GM12875 (cell line): ENCODE data around the gene TMOD1.

ENCODE experiments used
- H3K4me3 ChIP-seq: one replicate; pipeline ENCODE4 v1.5.1; 2011; ENCODE audit warnings: low read depth, low read length, control low read depth
- CTCF ChIP-seq: IDR thresholded peaks from 2 replicates; pipeline ENCODE4 v1.5.1; 2011; ENCODE audit warnings: low read depth, mild to moderate bottlenecking, control low read depth, inconsistent platforms, low read length, moderate library complexity, borderline replicate concordance; ENCODE audit not compliant: insufficient read depth

TMOD1 gene

GRCh38 chr9:97526895-97527575 lies 25.6 kb downstream of the TMOD1 start:
- TF ChIP-seq CTCF: no peak
- H3K4me3 ChIP-seq: no peak overlapping the region

DNA sequence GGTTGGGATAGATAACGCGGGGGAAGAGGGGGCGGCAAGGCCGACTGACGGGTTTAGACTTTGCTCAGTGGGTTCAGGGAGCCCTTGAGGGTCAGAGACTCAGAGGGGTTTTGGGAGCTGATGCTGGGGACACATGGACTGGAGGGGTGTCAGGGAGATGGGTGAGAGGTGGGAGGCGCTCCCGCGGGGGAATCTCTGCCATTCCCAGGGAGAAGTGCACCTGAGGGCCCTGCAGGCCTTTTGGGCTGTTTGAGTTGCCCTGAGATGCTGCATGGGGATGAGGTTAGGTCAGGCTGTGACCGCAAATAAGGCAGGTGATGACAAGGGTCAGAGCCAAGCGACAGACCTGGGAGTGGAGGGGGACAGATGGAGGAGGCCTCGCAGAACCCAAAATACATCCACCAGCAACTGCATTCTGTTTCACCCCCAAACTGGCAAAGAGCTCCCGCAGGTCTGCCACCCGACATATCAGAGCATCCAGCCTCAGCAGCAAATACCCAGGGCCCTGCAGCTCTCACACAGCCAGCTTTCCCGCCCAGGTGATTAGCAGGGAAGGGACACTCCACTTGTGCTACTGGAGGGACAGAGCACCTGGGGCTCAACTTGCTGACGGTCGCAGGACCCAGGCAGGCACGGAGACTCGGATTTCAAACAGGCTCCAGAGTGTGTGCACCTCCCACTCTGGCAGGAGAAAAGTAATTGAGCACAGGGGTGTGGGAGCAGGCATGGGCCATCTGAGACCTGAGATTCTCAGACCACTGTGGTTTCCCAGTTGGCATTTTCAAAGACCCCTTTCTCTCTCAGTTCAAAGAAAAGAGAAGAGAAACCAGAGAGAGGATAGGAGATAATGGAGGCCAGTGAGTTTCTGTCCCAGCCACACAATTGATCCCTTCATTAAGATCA lies 26.4 kb downstream of the TMOD1 start:
- no peak overlapping the region for H3K4me3 ChIP-seq
- no peak for TF ChIP-seq CTCF

- no peak overlapping the region for H3K4me3 ChIP-seq
- no peak for TF ChIP-seq CTCF
Observed at GRCh38 chr9:97528529-97529230, 27.2 kb downstream of the TMOD1 start.

GRCh38 chr9:97529363-97530076 lies 28.1 kb downstream of the TMOD1 start:
- H3K4me3 ChIP-seq: no peak overlapping the region
- no peak for TF ChIP-seq CTCF

DNA sequence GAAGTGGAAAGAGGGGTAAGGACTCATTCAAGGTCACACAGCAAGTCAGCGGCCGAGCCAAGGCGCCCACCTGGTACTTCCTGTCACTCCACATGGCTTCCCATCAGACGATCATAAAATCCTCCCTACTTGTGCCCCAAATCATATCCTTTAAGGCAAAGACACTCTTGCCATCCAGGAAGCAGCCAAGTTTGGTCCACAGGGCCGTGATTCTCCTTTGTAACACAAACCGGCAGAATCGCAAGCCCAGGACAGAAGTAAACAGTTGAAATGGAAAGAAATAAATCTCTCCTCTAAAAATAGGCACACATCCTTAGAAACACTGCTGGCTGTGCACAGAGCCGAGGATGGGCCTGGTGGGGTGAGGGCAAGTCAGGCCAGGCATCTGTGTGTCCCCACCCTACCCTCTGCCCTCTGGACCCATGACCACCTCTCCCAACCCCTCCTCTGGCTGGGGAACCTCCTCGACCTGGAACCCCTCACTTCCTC lies 30.5 kb downstream of the TMOD1 start:
- no peak overlapping the region for H3K4me3 ChIP-seq
- TF ChIP-seq CTCF: no peak

DNA sequence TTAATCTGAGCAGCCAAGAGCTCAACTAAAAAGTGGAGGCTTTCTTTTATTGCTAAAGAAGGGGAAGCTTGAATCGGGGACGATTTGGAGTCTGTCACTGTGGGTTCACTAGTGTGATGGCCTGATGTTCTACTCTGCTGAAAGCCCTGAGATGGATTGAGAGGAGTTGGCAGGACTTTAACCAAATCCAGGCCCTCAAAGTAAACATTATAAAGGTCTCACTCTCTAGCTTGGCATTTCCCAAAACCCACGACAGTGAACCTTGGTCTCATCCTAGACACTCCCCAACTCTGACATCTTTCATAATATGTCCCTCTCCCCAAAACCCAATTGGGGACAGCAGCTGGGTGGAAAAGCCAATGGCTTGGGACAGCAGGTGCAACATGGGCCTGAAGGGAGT lies 32.7 kb downstream of the TMOD1 start:
- H3K4me3 ChIP-seq: no peak overlapping the region
- TF ChIP-seq CTCF: no peak
